ENCODE data around the gene PSMD10.

- TF ChIP-seq EZH2 (IDR thresholded peaks at IDR 0.05; ENCODE audit: low read depth) (no peak), CTCF (conservative IDR thresholded peaks at IDR 0.05) (no peak)
Observed at GRCh38 chrX:108049649-108050048, 41.7 kb downstream of the PSMD10 start.
